ENCODE results near the gene RBM17.
"Not testable (repeated sequence)": the region's sequence is repeated elsewhere in the genome, so short reads cannot be mapped to it uniquely, and the experiment has no call there.

Gene RBM17

DNA sequence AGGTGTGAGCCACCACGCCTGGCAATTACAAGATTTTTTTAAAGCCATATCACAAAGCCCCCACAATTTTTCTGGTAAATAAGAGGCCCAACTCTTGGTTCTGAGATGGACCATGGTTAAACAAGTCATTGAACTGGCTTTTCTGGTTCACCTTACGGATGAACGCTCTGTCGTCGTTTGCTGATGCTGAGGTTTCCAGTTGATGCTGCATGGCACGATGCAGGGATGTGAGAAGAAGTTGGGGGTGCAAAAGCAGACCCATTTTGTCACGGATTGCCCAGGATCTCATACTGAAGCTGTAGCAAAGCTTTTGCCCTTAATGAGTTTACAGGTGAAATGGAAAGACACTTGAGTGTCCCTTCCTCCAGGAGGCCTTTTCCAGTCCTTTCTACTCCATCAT lies 24.7 kb upstream of the RBM17 start:
- Histone ChIP-seq H3K27ac (replicated peaks; ENCODE audit: low read length) (no peak overlapping the region), H2AFZ (ENCODE audit: low read length) (no peak overlapping the region), H2AK5ac (ENCODE audit: low read depth, low read length) (no peak overlapping the region), H3K14ac (ENCODE audit: low read length) (no peak overlapping the region), H4K8ac (ENCODE audit: low read depth, low read length) (no peak overlapping the region), H3K27me3 (ENCODE audit: control insufficient read depth in 3 of 3, insufficient read depth in 3 of 3, low read depth in 1 of 3, low read length in 3 of 3) (peaks cover 0 to 22% (median 0%) of the 10 kb centered on the region in 3 experiments), H2BK15ac (ENCODE audit: low read length) (no peak overlapping the region), H2BK120ac (ENCODE audit: low read depth, low read length) (no peak overlapping the region), H2BK12ac (ENCODE audit: low read length) (no peak overlapping the region), H3K23ac (ENCODE audit: low read depth, low read length, poor library complexity) (no peak overlapping the region), H3K4me2 (ENCODE audit: insufficient read depth, low read length, poor library complexity, severe bottlenecking) (no peak overlapping the region), H3K4me1 (ENCODE audit: control insufficient read depth in 2 of 2, insufficient read depth in 1 of 2, low read depth in 1 of 2, low read length in 2 of 2) (no peaks in the 10 kb centered on the region), H3K9ac (ENCODE audit: low read depth, low read length, poor library complexity) (no peak overlapping the region), H3K79me1 (ENCODE audit: low read depth, low read length) (no peaks in the 10 kb centered on the region), H3K4ac (ENCODE audit: low read length) (no peak overlapping the region), H3K36me3 (replicated peaks in 1 of 2; ENCODE audit: control insufficient read depth in 2 of 2, insufficient read depth in 2 of 2, low read length in 2 of 2) (no peaks in the 10 kb centered on the region), H3K9me3 (replicated peaks in 1 of 2; ENCODE audit: control insufficient read depth in 2 of 2, insufficient read depth in 1 of 2, low read depth in 1 of 2, low read length in 2 of 2) (no peaks in the 10 kb centered on the region), H2BK5ac (ENCODE audit: low read length) (no peak overlapping the region), H4K91ac (ENCODE audit: low read depth, low read length, poor library complexity) (no peak overlapping the region), H3K18ac (ENCODE audit: low read length) (no peak overlapping the region), H3K4me3 (ENCODE audit: low read length in 2 of 2) (no peak overlapping the region)
- DNase-seq (ENCODE audit: low spot score) = no peak
- WGBS, 2 donors (ENCODE audit: extremely low coverage in 2 of 2, insufficient read length in 2 of 2, insufficient replicate concordance in 1 of 2) = no CpG with 5 or more reads among the region's 7 CpGs

DNA sequence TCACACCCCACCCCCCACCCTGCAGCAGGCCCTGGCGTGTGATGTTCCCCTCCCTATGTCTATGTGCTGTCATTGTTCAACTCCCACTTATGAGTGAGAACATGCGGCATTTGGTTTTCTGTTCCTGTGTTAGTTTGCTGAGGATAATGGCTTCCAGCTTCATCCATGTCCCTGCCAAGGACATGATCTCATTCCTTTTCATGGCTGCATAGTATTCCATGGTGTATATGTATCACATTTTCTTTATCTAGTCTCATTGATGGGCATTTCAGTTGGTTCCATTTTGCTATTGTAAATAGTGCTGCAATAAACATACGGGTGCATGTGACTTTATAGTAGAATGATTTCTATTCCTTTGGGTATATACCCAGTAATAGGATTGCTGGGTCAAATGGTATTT lies 24.1 kb upstream of the RBM17 start:
- not testable (repeated sequence) for H3K4me2 ChIP-seq (ENCODE audit: insufficient read depth, low read length, poor library complexity, severe bottlenecking); DNase-seq (ENCODE audit: low spot score); H2AFZ ChIP-seq (ENCODE audit: low read length); H3K9me3 ChIP-seq (replicated peaks in 1 of 2; ENCODE audit: control insufficient read depth in 2 of 2, insufficient read depth in 1 of 2, low read depth in 1 of 2, low read length in 2 of 2); H3K4me3 ChIP-seq (ENCODE audit: low read length in 2 of 2); H3K27ac ChIP-seq (replicated peaks; ENCODE audit: low read length); H3K9ac ChIP-seq (ENCODE audit: low read depth, low read length, poor library complexity); H2BK12ac ChIP-seq (ENCODE audit: low read length); H2AK5ac ChIP-seq (ENCODE audit: low read depth, low read length); H3K79me1 ChIP-seq (ENCODE audit: low read depth, low read length); H3K4me1 ChIP-seq (ENCODE audit: control insufficient read depth in 2 of 2, insufficient read depth in 1 of 2, low read depth in 1 of 2, low read length in 2 of 2); H3K4ac ChIP-seq (ENCODE audit: low read length); H2BK5ac ChIP-seq (ENCODE audit: low read length); H2BK15ac ChIP-seq (ENCODE audit: low read length); H4K8ac ChIP-seq (ENCODE audit: low read depth, low read length); H3K14ac ChIP-seq (ENCODE audit: low read length); H3K18ac ChIP-seq (ENCODE audit: low read length); H2BK120ac ChIP-seq (ENCODE audit: low read depth, low read length); H3K23ac ChIP-seq (ENCODE audit: low read depth, low read length, poor library complexity); H4K91ac ChIP-seq (ENCODE audit: low read depth, low read length, poor library complexity); H3K36me3 ChIP-seq (replicated peaks in 1 of 2; ENCODE audit: control insufficient read depth in 2 of 2, insufficient read depth in 2 of 2, low read length in 2 of 2)
- WGBS, 2 donors (ENCODE audit: extremely low coverage in 2 of 2, insufficient read length in 2 of 2, insufficient replicate concordance in 1 of 2) = no CpG with 5 or more reads among the region's 3 CpGs
- H3K27me3 ChIP-seq (ENCODE audit: control insufficient read depth in 3 of 3, insufficient read depth in 3 of 3, low read depth in 1 of 3, low read length in 3 of 3) = peaks cover 0 to 24% (median 0%) of the 10 kb centered on the region in 3 experiments

GRCh38 chr10:6065406-6065805 lies 23.4 kb upstream of the RBM17 start:
- H3K79me1 ChIP-seq (ENCODE audit: low read depth, low read length) = no peaks in the 10 kb centered on the region
- H2BK5ac ChIP-seq (ENCODE audit: low read length) = no peak overlapping the region
- peaks cover 0 to 27% (median 0%) of the 10 kb centered on the region in 3 experiments for H3K27me3 ChIP-seq (ENCODE audit: control insufficient read depth in 3 of 3, insufficient read depth in 3 of 3, low read depth in 1 of 3, low read length in 3 of 3)
- H3K18ac ChIP-seq (ENCODE audit: low read length) = no peak overlapping the region
- H3K4me1 ChIP-seq (ENCODE audit: control insufficient read depth in 2 of 2, insufficient read depth in 1 of 2, low read depth in 1 of 2, low read length in 2 of 2) = no peaks in the 10 kb centered on the region
- no CpG with 5 or more reads among the region's 3 CpGs for WGBS, 2 donors (ENCODE audit: extremely low coverage in 2 of 2, insufficient read length in 2 of 2, insufficient replicate concordance in 1 of 2)
- no peak overlapping the region for H3K4me2 ChIP-seq (ENCODE audit: insufficient read depth, low read length, poor library complexity, severe bottlenecking)
- no peak for DNase-seq (ENCODE audit: low spot score)
- no peak overlapping the region for H2AK5ac ChIP-seq (ENCODE audit: low read depth, low read length)
- no peak overlapping the region for H2BK15ac ChIP-seq (ENCODE audit: low read length)
- H4K8ac ChIP-seq (ENCODE audit: low read depth, low read length) = no peak overlapping the region
- no peak overlapping the region for H3K23ac ChIP-seq (ENCODE audit: low read depth, low read length, poor library complexity)
- H3K9ac ChIP-seq (ENCODE audit: low read depth, low read length, poor library complexity) = no peak overlapping the region
- H4K91ac ChIP-seq (ENCODE audit: low read depth, low read length, poor library complexity) = no peak overlapping the region
- H3K4me3 ChIP-seq (ENCODE audit: low read length in 2 of 2) = no peak overlapping the region
- no peak overlapping the region for H3K27ac ChIP-seq (replicated peaks; ENCODE audit: low read length)
- H2BK120ac ChIP-seq (ENCODE audit: low read depth, low read length) = no peak overlapping the region
- no peak overlapping the region for H3K14ac ChIP-seq (ENCODE audit: low read length)
- H3K36me3 ChIP-seq (replicated peaks in 1 of 2; ENCODE audit: control insufficient read depth in 2 of 2, insufficient read depth in 2 of 2, low read length in 2 of 2) = no peaks in the 10 kb centered on the region
- H3K4ac ChIP-seq (ENCODE audit: low read length) = no peak overlapping the region
- no peaks in the 10 kb centered on the region for H3K9me3 ChIP-seq (replicated peaks in 1 of 2; ENCODE audit: control insufficient read depth in 2 of 2, insufficient read depth in 1 of 2, low read depth in 1 of 2, low read length in 2 of 2)
- no peak overlapping the region for H2BK12ac ChIP-seq (ENCODE audit: low read length)
- no peak overlapping the region for H2AFZ ChIP-seq (ENCODE audit: low read length)

DNA sequence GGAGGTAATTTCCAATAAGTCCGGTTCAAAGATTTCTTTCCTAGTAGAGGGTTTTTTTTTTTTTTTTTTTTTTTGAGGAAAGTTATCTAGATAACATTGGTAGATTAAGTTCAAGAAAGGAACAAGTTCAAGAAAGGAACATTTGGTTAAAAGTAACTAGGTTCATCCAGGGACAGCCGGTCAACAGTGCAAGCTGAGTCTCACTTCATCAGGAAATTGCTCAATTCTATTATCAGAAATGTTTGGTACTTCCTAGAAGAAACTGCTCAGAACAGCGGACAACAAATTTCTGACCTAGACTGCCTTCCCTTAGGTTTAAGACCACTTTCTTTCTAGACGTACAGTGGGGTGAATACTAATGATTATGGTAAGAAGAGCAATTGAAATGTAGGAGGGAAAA lies 23.0 kb upstream of the RBM17 start:
- Histone ChIP-seq H3K36me3 (replicated peaks in 1 of 2; ENCODE audit: control insufficient read depth in 2 of 2, insufficient read depth in 2 of 2, low read length in 2 of 2) (no peaks in the 10 kb centered on the region), H3K4me2 (ENCODE audit: insufficient read depth, low read length, poor library complexity, severe bottlenecking) (no peak overlapping the region), H3K18ac (ENCODE audit: low read length) (no peak overlapping the region), H3K4me1 (ENCODE audit: control insufficient read depth in 2 of 2, insufficient read depth in 1 of 2, low read depth in 1 of 2, low read length in 2 of 2) (no peaks in the 10 kb centered on the region), H3K4ac (ENCODE audit: low read length) (no peak overlapping the region), H3K27me3 (ENCODE audit: control insufficient read depth in 3 of 3, insufficient read depth in 3 of 3, low read depth in 1 of 3, low read length in 3 of 3) (peaks cover 0 to 28% (median 0%) of the 10 kb centered on the region in 3 experiments), H2BK5ac (ENCODE audit: low read length) (no peak overlapping the region), H3K4me3 (ENCODE audit: low read length in 2 of 2) (no peak overlapping the region), H2BK120ac (ENCODE audit: low read depth, low read length) (no peak overlapping the region), H3K14ac (ENCODE audit: low read length) (no peak overlapping the region), H2BK15ac (ENCODE audit: low read length) (no peak overlapping the region), H2AFZ (ENCODE audit: low read length) (no peak overlapping the region), H3K23ac (ENCODE audit: low read depth, low read length, poor library complexity) (no peak overlapping the region), H2BK12ac (ENCODE audit: low read length) (no peak overlapping the region), H4K8ac (ENCODE audit: low read depth, low read length) (no peak overlapping the region), H4K91ac (ENCODE audit: low read depth, low read length, poor library complexity) (no peak overlapping the region), H3K9ac (ENCODE audit: low read depth, low read length, poor library complexity) (no peak overlapping the region), H3K9me3 (replicated peaks in 1 of 2; ENCODE audit: control insufficient read depth in 2 of 2, insufficient read depth in 1 of 2, low read depth in 1 of 2, low read length in 2 of 2) (no peaks in the 10 kb centered on the region), H2AK5ac (ENCODE audit: low read depth, low read length) (no peak overlapping the region), H3K79me1 (ENCODE audit: low read depth, low read length) (no peaks in the 10 kb centered on the region), H3K27ac (replicated peaks; ENCODE audit: low read length) (no peak overlapping the region)
- no peak for DNase-seq (ENCODE audit: low spot score)
- no CpG with 5 or more reads among the region's 4 CpGs for WGBS, 2 donors (ENCODE audit: extremely low coverage in 2 of 2, insufficient read length in 2 of 2, insufficient replicate concordance in 1 of 2)

Data from neuronal stem cell (in vitro differentiated cells).